Measurements from ENCODE around the gene GGTA1. TPM values are rescaled to one million over a fixed set of nuclear protein-coding genes. Genes with fewer than 3 reads are reported as not detected.
"Not testable (repeated sequence)": the region's sequence is repeated elsewhere in the genome, so short reads cannot be mapped to it uniquely, and the experiment has no call there.

GGTA1 gene
- total and polyA plus RNA-seq, 4 donors, result 4.5 to 12.0 (median 6.2) TPM

DNA sequence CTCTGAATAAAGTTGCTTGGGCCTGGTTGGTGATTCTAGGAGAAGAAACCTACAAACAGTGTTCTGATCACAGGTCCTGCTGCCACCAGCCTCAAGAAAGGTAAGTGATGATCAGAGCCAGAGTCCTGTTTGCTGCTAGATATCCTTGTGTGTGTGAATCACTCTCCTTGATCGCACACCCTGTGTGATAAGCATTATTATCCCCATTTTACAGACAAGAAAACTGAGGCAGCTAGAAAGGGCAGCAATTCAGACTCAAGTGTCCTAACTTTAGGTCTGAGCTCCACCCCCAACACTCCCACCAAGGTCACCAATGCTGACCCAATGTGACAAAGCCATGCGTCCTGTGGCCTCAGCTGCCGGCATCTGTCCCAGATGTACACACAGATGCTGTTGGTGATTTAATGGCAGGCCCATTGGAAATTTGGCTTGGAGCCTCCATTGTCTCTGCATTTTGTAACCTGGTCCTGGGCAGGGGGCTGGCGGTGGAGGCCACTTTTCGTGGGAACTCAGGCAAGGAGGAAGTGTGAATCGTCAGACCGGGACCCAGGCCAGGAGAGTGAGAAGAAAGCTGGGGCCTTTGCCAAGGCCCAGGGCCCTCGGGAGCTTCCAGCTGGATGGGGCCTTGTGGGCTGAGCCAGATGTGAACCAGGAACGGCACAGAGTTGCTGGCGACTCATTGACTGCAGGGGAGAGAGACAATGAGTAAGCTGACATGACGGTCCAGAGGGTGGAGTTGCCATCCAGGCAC is 29.8 kb upstream of the GGTA1 start:
- Histone ChIP-seq H3K27ac (ENCODE audit: low read depth, low read length) (no peak overlapping the region), H3K4me3 (ENCODE audit: low read depth, low read length) (no peak overlapping the region), H3K9me3 (ENCODE audit: control insufficient read depth, insufficient read depth, low read length) (no peaks in the 10 kb centered on the region), H3K4me1 (ENCODE audit: control insufficient read depth, insufficient read depth, low read length) (peaks cover 6% of the 10 kb centered on the region), H3K27me3 (ENCODE audit: control insufficient read depth, insufficient read depth, low read length) (no peaks in the 10 kb centered on the region), H3K36me3 (ENCODE audit: control insufficient read depth, insufficient read depth, low read length) (peaks cover 2% of the 10 kb centered on the region)
- DNase-seq (ENCODE audit: low read depth in 4 of 6, low spot score in 6 of 6), result peak in 3 of 6 donors; percentile 50 to 83 (median 54)
- WGBS (ENCODE audit: insufficient coverage), result 36% methylated on average over 10 of the region's 11 CpGs

- no peak for DNase-seq (ENCODE audit: low read depth in 4 of 6, low spot score in 6 of 6)
- H3K4me1 ChIP-seq (ENCODE audit: control insufficient read depth, insufficient read depth, low read length), result peaks cover 6% of the 10 kb centered on the region
- H3K4me3 ChIP-seq (ENCODE audit: low read depth, low read length), result no peak overlapping the region
- no peak overlapping the region for H3K27ac ChIP-seq (ENCODE audit: low read depth, low read length)
- no peaks in the 10 kb centered on the region for H3K27me3 ChIP-seq (ENCODE audit: control insufficient read depth, insufficient read depth, low read length)
- peaks cover 2% of the 10 kb centered on the region for H3K36me3 ChIP-seq (ENCODE audit: control insufficient read depth, insufficient read depth, low read length)
- H3K9me3 ChIP-seq (ENCODE audit: control insufficient read depth, insufficient read depth, low read length), result no peaks in the 10 kb centered on the region
Observed at GRCh38 chr9:121528642-121529041, 29.0 kb upstream of the GGTA1 start.

DNA sequence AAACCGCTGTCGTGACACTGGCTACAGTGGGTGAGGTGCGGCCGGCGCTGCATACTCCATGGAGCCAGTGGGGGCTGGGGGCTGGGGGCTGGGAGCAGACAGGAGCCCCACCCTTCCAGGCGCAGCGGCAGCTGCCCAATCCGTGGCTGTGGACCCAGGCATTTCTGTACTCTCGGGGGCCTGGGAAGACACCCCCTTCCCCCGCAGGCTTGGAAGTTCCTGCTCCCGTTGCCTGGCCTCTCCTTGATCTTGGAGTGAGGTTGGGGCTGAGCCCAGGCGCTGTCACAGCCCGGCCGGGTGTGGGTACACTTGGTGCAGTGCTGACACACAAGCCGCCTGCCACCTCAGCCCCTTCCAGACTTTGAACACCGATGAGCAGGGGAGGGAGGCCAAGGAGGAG is 27.7 kb upstream of the GGTA1 start:
- H3K9me3 ChIP-seq (ENCODE audit: control insufficient read depth, insufficient read depth, low read length), result no peaks in the 10 kb centered on the region
- H3K27ac ChIP-seq (ENCODE audit: low read depth, low read length), result no peak overlapping the region
- H3K27me3 ChIP-seq (ENCODE audit: control insufficient read depth, insufficient read depth, low read length), result no peaks in the 10 kb centered on the region
- H3K36me3 ChIP-seq (ENCODE audit: control insufficient read depth, insufficient read depth, low read length), result peaks cover 2% of the 10 kb centered on the region
- no peak overlapping the region for H3K4me3 ChIP-seq (ENCODE audit: low read depth, low read length)
- H3K4me1 ChIP-seq (ENCODE audit: control insufficient read depth, insufficient read depth, low read length), result peaks cover 6% of the 10 kb centered on the region
- no peak for DNase-seq (ENCODE audit: low read depth in 4 of 6, low spot score in 6 of 6)
- 81% methylated on average over 16 of the region's 16 CpGs for WGBS (ENCODE audit: insufficient coverage)

GRCh38 chr9:121519688-121520087 is 20.0 kb upstream of the GGTA1 start:
- not testable (repeated sequence) for H3K4me1 ChIP-seq (ENCODE audit: control insufficient read depth, insufficient read depth, low read length); H3K27ac ChIP-seq (ENCODE audit: low read depth, low read length); DNase-seq (ENCODE audit: low read depth in 4 of 6, low spot score in 6 of 6); H3K9me3 ChIP-seq (ENCODE audit: control insufficient read depth, insufficient read depth, low read length); H3K27me3 ChIP-seq (ENCODE audit: control insufficient read depth, insufficient read depth, low read length); H3K36me3 ChIP-seq (ENCODE audit: control insufficient read depth, insufficient read depth, low read length); H3K4me3 ChIP-seq (ENCODE audit: low read depth, low read length)
- WGBS (ENCODE audit: insufficient coverage), result 78% methylated on average over 1 of the region's 2 CpGs

DNA sequence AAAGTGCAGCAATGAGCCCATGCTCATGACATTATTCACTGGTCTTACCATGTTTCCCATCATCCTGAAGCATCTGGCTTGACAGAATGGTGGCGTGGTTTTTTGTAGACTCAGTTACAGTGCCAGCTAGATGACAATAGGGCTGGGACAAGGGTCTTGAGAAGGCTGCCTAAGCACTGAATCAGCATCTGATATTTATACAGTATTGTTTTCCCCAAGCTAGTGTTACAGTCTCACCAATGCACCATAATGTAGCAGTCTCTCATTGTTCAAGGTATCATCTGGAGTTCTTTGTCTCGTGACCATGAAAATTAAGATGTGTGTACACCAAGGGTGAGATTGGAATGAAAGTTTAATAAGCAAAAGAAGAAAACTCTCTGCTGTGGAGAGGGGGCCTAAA is 19.0 kb upstream of the GGTA1 start:
- H3K4me3 ChIP-seq (ENCODE audit: low read depth, low read length), result no peak overlapping the region
- H3K36me3 ChIP-seq (ENCODE audit: control insufficient read depth, insufficient read depth, low read length), result no peaks in the 10 kb centered on the region
- no peak overlapping the region for H3K27ac ChIP-seq (ENCODE audit: low read depth, low read length)
- 100% methylated on average over 1 of the region's 2 CpGs for WGBS (ENCODE audit: insufficient coverage)
- no peaks in the 10 kb centered on the region for H3K9me3 ChIP-seq (ENCODE audit: control insufficient read depth, insufficient read depth, low read length)
- no peaks in the 10 kb centered on the region for H3K27me3 ChIP-seq (ENCODE audit: control insufficient read depth, insufficient read depth, low read length)
- no peaks in the 10 kb centered on the region for H3K4me1 ChIP-seq (ENCODE audit: control insufficient read depth, insufficient read depth, low read length)
- no peak for DNase-seq (ENCODE audit: low read depth in 4 of 6, low spot score in 6 of 6)

- H3K9me3 ChIP-seq (ENCODE audit: control insufficient read depth, insufficient read depth, low read length); H3K27ac ChIP-seq (ENCODE audit: low read depth, low read length); H3K27me3 ChIP-seq (ENCODE audit: control insufficient read depth, insufficient read depth, low read length); H3K4me3 ChIP-seq (ENCODE audit: low read depth, low read length); DNase-seq (ENCODE audit: low read depth in 4 of 6, low spot score in 6 of 6); H3K4me1 ChIP-seq (ENCODE audit: control insufficient read depth, insufficient read depth, low read length); H3K36me3 ChIP-seq (ENCODE audit: control insufficient read depth, insufficient read depth, low read length): not testable (repeated sequence)
- WGBS (ENCODE audit: insufficient coverage), result 100% methylated on average over 1 of the region's 4 CpGs
Observed at GRCh38 chr9:121513166-121513565, 13.5 kb upstream of the GGTA1 start.

GRCh38 chr9:121510766-121511550 is 11.3 kb upstream of the GGTA1 start:
- Histone ChIP-seq H3K27ac (ENCODE audit: low read depth, low read length) (no peak overlapping the region), H3K9me3 (ENCODE audit: control insufficient read depth, insufficient read depth, low read length) (no peaks in the 10 kb centered on the region), H3K36me3 (ENCODE audit: control insufficient read depth, insufficient read depth, low read length) (no peaks in the 10 kb centered on the region), H3K27me3 (ENCODE audit: control insufficient read depth, insufficient read depth, low read length) (no peaks in the 10 kb centered on the region), H3K4me3 (ENCODE audit: low read depth, low read length) (no peak overlapping the region), H3K4me1 (ENCODE audit: control insufficient read depth, insufficient read depth, low read length) (no peaks in the 10 kb centered on the region)
- DNase-seq (ENCODE audit: low read depth in 4 of 6, low spot score in 6 of 6), result peak in 1 of 6 donors; percentile 29
- WGBS (ENCODE audit: insufficient coverage), result 57% methylated on average over 11 of the region's 15 CpGs

DNA sequence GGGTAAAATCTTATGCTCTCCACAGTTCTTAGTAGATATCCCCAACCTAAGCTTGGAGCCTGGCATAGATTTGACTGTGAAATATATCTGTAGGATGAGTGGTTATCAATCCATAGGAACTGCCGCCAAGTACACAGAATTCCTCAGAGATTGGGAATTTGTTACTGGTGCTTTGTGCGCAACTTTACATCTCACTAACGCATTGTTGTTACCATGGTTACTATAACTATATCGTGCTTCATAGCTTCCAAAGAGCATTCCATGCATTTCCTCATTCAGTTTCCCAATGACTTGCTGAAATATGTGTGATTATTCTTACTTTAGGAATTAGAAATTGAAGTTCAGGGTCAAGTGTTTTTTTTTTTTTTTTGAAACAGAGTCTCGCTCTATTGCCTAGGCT is 9.5 kb upstream of the GGTA1 start:
- no peak overlapping the region for H3K27ac ChIP-seq (ENCODE audit: low read depth, low read length)
- WGBS (ENCODE audit: insufficient coverage), result no CpG with 5 or more reads among the region's 5 CpGs
- no peaks in the 10 kb centered on the region for H3K9me3 ChIP-seq (ENCODE audit: control insufficient read depth, insufficient read depth, low read length)
- no peaks in the 10 kb centered on the region for H3K27me3 ChIP-seq (ENCODE audit: control insufficient read depth, insufficient read depth, low read length)
- no peak overlapping the region for H3K4me3 ChIP-seq (ENCODE audit: low read depth, low read length)
- no peaks in the 10 kb centered on the region for H3K4me1 ChIP-seq (ENCODE audit: control insufficient read depth, insufficient read depth, low read length)
- H3K36me3 ChIP-seq (ENCODE audit: control insufficient read depth, insufficient read depth, low read length), result no peaks in the 10 kb centered on the region
- peak in 2 of 6 donors; percentile 61 to 65 for DNase-seq (ENCODE audit: low read depth in 4 of 6, low spot score in 6 of 6)

- Histone ChIP-seq H3K27ac (ENCODE audit: low read depth, low read length) (no peak overlapping the region), H3K36me3 (ENCODE audit: control insufficient read depth, insufficient read depth, low read length) (no peaks in the 10 kb centered on the region), H3K4me3 (ENCODE audit: low read depth, low read length) (no peak overlapping the region), H3K9me3 (ENCODE audit: control insufficient read depth, insufficient read depth, low read length) (no peaks in the 10 kb centered on the region), H3K4me1 (ENCODE audit: control insufficient read depth, insufficient read depth, low read length) (no peaks in the 10 kb centered on the region), H3K27me3 (ENCODE audit: control insufficient read depth, insufficient read depth, low read length) (peaks cover 3% of the 10 kb centered on the region)
- no peak for DNase-seq (ENCODE audit: low read depth in 4 of 6, low spot score in 6 of 6)
Observed at GRCh38 chr9:121508415-121508814, 8.8 kb upstream of the GGTA1 start.
